ENCODE results near the gene RPL23. TPM values are rescaled to one million over a fixed set of nuclear protein-coding genes. Genes with fewer than 3 reads are reported as not detected.
A peak's percentile ranks its signal among the peaks of the same experiment; 100 is the strongest.

Gene RPL23
- total RNA-seq, 1 experiment from 2014 or later, result 3,829 TPM

DNA sequence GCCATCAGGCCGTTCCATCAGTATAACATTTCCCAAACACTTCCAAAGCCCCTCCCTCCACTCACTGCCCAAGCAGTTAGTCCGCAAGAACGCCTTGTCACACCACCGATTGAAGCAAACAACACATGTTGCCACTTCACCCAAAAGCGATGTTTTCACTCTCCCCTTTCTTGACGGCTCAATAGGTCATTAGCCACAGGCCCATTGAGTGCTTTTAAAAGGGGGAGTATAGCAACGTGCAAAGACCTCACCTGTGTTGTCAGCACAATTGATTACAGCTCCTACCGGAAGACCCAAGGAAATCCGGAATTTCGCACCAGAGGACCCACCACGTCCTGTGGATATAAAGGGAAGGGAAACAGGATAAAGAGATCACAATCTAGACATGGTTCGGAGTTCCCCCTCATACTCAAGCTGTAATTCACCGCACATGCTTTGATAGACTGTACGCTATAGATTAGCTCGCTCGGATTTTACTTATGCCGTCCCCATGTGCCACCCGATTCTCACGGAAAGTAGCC, 690 bp downstream of the RPL23 start:
- peak overlapping the region; percentile 100 for H3K27ac Mint-ChIP-seq (ENCODE audit: unreplicated experiment)
- peaks cover 57% of the 10 kb centered on the region for H3K4me1 Mint-ChIP-seq (ENCODE audit: low read depth, unreplicated experiment)
- intact Hi-C loops (cut with micrococcal nuclease; ENCODE audit: unreplicated experiment), result loop anchor here (2.0 to 10.0 kb wide), 2 partner anchors 16 to 178 kb away; partner anchors contain the start of gene EPOP
- no peak for DNase-seq
- H3K9me3 Mint-ChIP-seq (ENCODE audit: low read depth, unreplicated experiment), result no peaks in the 10 kb centered on the region
- TF ChIP-seq, protein P1, sequence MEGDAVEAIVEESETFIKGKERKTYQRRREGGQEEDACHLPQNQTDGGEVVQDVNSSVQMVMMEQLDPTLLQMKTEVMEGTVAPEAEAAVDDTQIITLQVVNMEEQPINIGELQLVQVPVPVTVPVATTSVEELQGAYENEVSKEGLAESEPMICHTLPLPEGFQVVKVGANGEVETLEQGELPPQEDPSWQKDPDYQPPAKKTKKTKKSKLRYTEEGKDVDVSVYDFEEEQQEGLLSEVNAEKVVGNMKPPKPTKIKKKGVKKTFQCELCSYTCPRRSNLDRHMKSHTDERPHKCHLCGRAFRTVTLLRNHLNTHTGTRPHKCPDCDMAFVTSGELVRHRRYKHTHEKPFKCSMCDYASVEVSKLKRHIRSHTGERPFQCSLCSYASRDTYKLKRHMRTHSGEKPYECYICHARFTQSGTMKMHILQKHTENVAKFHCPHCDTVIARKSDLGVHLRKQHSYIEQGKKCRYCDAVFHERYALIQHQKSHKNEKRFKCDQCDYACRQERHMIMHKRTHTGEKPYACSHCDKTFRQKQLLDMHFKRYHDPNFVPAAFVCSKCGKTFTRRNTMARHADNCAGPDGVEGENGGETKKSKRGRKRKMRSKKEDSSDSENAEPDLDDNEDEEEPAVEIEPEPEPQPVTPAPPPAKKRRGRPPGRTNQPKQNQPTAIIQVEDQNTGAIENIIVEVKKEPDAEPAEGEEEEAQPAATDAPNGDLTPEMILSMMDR (IDR thresholded peaks at IDR 0.05; ENCODE audit: unreplicated experiment), result no peak
- no TSS peak for BruUV-seq (replicated peaks)
- no peaks in the 10 kb centered on the region for H3K27me3 Mint-ChIP-seq (ENCODE audit: unreplicated experiment)
- peak overlapping the region; percentile 93 for H3K4me3 Mint-ChIP-seq (ENCODE audit: low read depth, unreplicated experiment)
- CTCF ChIA-PET, result interaction anchor here (0.5 to 2.6 kb wide), 8 partner anchors 11 to 1272 kb away, joined by 4 to 27 read pairs (median 5); partner anchors contain the start of genes CWC25 and LASP1
- H3K36me3 Mint-ChIP-seq (ENCODE audit: insufficient read depth, unreplicated experiment), result peaks cover 66% of the 10 kb centered on the region

DNA sequence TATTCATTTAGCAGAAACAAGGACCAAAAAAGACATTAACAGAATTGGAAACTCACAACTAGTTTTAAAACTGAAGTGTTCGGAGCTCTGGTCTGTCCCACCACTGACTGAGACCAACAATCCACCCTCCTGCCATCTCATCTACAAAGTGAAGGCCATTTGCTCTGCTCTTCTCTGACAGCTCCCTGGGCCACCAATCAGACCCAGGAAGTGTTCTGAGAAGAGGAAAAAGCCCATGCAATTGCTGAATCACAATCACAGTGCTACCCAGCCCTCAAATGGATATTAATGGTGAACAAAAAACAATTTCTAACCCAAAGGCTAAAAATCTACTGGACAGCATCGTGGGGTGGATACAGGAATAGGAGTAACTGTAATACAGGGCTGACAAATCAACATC, 2.1 kb downstream of the RPL23 start:
- DNase-seq, result no peak
- peaks cover 51% of the 10 kb centered on the region for H3K4me1 Mint-ChIP-seq (ENCODE audit: low read depth, unreplicated experiment)
- H3K36me3 Mint-ChIP-seq (ENCODE audit: insufficient read depth, unreplicated experiment), result peaks cover 80% of the 10 kb centered on the region
- peak overlapping the region; percentile 100 for H3K27ac Mint-ChIP-seq (ENCODE audit: unreplicated experiment)
- CTCF ChIA-PET, result interaction anchor here (1.6 kb wide), 1 partner anchor 16 kb away, joined by 6 read pairs; no protein-coding TSS in a partner anchor
- H3K4me3 Mint-ChIP-seq (ENCODE audit: low read depth, unreplicated experiment), result peak overlapping the region; percentile 93
- no peaks in the 10 kb centered on the region for H3K9me3 Mint-ChIP-seq (ENCODE audit: low read depth, unreplicated experiment)
- H3K27me3 Mint-ChIP-seq (ENCODE audit: unreplicated experiment), result no peaks in the 10 kb centered on the region
- no TSS peak for BruUV-seq (replicated peaks)
- TF ChIP-seq, protein P1 (IDR thresholded peaks at IDR 0.05; ENCODE audit: unreplicated experiment), result no peak
- intact Hi-C loops (cut with micrococcal nuclease; ENCODE audit: unreplicated experiment), result loop anchor here (10.0 kb wide), 1 partner anchor 177 kb away; the partner anchor contains the start of gene EPOP

DNA sequence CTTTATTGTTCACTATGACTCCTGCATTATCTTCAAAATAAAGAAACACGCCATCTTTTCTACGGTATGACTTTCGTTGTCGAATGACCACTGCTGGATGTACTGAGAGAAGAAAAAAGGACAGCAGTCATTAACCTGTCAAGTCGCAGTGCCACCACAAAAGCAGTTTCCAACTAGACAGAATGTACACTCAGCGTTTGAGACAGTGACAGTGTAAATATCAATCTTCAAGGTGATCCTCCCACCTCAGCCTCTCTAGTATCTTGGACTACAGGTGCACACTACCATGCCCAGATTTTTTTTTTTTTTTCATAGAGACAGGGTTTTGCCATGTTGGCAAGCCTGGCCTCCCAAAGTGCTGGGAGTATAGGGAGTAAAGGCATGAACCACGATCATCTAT, 3.1 kb downstream of the RPL23 start:
- peak overlapping the region; percentile 93 for H3K4me3 Mint-ChIP-seq (ENCODE audit: low read depth, unreplicated experiment)
- H3K9me3 Mint-ChIP-seq (ENCODE audit: low read depth, unreplicated experiment), result no peaks in the 10 kb centered on the region
- peaks cover 51% of the 10 kb centered on the region for H3K4me1 Mint-ChIP-seq (ENCODE audit: low read depth, unreplicated experiment)
- no TSS peak for BruUV-seq (replicated peaks)
- H3K27me3 Mint-ChIP-seq (ENCODE audit: unreplicated experiment), result no peaks in the 10 kb centered on the region
- no peak for DNase-seq
- H3K27ac Mint-ChIP-seq (ENCODE audit: unreplicated experiment), result peak overlapping the region; percentile 37
- peaks cover 91% of the 10 kb centered on the region for H3K36me3 Mint-ChIP-seq (ENCODE audit: insufficient read depth, unreplicated experiment)
- CTCF ChIA-PET, result interaction anchor here (0.7 to 1.7 kb wide), 4 partner anchors 17 to 302 kb away, joined by 3 to 9 read pairs (median 5); partner anchors contain the start of gene PLXDC1
- TF ChIP-seq, protein P1 (IDR thresholded peaks at IDR 0.05; ENCODE audit: unreplicated experiment), result no peak
- intact Hi-C loops (cut with micrococcal nuclease; ENCODE audit: unreplicated experiment), result loop anchor here (10.0 kb wide), 1 partner anchor 176 kb away; the partner anchor contains the start of gene EPOP

DNA sequence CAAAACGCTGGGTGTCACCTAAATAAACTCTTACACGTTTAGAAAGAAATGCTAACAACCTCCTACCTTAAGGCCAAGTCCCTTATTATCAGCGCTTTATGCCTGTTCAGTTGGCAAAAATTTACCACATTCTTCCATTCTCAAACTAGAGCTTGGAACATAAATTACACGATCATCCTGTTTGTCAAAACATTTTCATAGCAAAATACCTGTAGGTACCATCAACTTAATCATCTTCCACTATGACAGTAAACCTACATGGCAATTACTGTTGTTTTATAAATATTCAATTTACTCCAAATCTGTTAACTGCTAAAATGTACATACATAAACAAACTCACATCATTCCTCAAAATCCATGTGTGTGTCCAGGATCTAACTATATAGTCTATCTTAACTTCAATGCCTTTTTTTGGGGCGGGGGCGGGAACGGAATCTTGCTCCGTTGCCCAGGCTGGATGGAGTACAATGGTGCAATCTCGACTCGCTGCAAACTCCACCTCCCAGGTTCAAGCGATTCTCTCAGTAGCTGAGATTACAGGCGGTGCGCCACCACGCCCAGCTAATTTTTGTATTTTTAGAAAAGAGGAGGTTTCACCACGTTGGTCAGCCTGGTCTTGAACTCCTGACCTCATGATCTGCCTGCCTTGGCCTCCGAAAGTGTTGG, 4.4 kb downstream of the RPL23 start:
- Mint-ChIP-seq H3K9me3 (ENCODE audit: low read depth, unreplicated experiment) (no peaks in the 10 kb centered on the region), H3K27me3 (ENCODE audit: unreplicated experiment) (no peaks in the 10 kb centered on the region), H3K36me3 (ENCODE audit: insufficient read depth, unreplicated experiment) (peaks cover 100% of the 10 kb centered on the region), H3K4me3 (ENCODE audit: low read depth, unreplicated experiment) (peak overlapping the region; percentile 21), H3K4me1 (ENCODE audit: low read depth, unreplicated experiment) (peaks cover 58% of the 10 kb centered on the region), H3K27ac (ENCODE audit: unreplicated experiment) (peak overlapping the region; percentile 64)
- intact Hi-C loops (cut with micrococcal nuclease; ENCODE audit: unreplicated experiment), result no loop called here
- CTCF ChIA-PET, result interaction anchor here (0.6 to 1.6 kb wide), 4 partner anchors 41 to 304 kb away, joined by 3 to 7 read pairs (median 4); no protein-coding TSS in a partner anchor
- DNase-seq, result no peak
- TF ChIP-seq, protein P1 (IDR thresholded peaks at IDR 0.05; ENCODE audit: unreplicated experiment), result no peak
- BruUV-seq (replicated peaks), result no TSS peak

Measured in Calu3 (cell line).